Measurements from ENCODE around the gene MPZL3.

- TF ChIP-seq CTCF (IDR thresholded peaks at IDR 0.05) (no peak), POLR2A (IDR thresholded peaks at IDR 0.05) (no peak)
Measured at GRCh38 chr11:118229274-118229847, 22.8 kb downstream of the MPZL3 start.
